Mammary epithelial cell (primary cell): ENCODE data around the gene JAKMIP3.

ENCODE experiments used
- EZH2 ChIP-seq: IDR thresholded peaks from 2 replicates; pipeline ENCODE4 v1.6.1; 2012; ENCODE audit warnings: low read length, inconsistent platforms, borderline replicate concordance
- TF ChIP-seq, protein P1 (sequence below), 2 donors: IDR thresholded peaks in 1 of 2; conservative IDR thresholded peaks in 1 of 2; 2 replicates each; pipeline ENCODE4 v1.5.1; 2011 to 2012; ENCODE audit warnings: inconsistent platforms in 2 of 2, low read length in 2 of 2, mild to moderate bottlenecking in 2 of 2, control low read depth in 1 of 2, low read depth in 1 of 2; ENCODE audit not compliant: insufficient read depth in 1 of 2; ENCODE audit errors: extremely low read depth in 1 of 2

DNA sequence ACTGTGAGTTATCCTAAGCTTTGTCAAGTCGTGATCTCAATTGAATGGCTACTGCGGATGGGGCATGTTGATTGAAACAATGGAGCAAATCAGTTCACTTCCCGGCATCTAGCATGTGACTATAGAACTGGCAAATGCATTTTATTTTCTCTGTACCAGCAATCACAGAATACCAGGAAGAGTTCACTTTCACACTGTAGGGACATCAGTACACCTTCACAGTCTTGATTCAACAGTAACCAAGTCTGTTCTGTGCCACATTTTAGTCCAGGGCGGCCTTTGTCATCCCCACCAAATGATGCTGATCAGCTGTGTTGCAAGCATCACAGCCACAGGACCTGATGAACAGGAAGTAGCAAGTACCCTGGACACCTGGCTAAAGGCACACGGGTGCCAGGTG, 32.1 kb upstream of the JAKMIP3 start:
- TF ChIP-seq, protein P1, sequence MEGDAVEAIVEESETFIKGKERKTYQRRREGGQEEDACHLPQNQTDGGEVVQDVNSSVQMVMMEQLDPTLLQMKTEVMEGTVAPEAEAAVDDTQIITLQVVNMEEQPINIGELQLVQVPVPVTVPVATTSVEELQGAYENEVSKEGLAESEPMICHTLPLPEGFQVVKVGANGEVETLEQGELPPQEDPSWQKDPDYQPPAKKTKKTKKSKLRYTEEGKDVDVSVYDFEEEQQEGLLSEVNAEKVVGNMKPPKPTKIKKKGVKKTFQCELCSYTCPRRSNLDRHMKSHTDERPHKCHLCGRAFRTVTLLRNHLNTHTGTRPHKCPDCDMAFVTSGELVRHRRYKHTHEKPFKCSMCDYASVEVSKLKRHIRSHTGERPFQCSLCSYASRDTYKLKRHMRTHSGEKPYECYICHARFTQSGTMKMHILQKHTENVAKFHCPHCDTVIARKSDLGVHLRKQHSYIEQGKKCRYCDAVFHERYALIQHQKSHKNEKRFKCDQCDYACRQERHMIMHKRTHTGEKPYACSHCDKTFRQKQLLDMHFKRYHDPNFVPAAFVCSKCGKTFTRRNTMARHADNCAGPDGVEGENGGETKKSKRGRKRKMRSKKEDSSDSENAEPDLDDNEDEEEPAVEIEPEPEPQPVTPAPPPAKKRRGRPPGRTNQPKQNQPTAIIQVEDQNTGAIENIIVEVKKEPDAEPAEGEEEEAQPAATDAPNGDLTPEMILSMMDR (conservative IDR thresholded peaks at IDR 0.05 in 1 of 2, IDR thresholded peaks at IDR 0.05 in 1 of 2; ENCODE audit: extremely low read depth in 1 of 2, insufficient read depth in 1 of 2, low read depth in 1 of 2, low read length in 2 of 2): no peak
- no peak for TF ChIP-seq EZH2
